ENCODE results near the gene GALNT18. TPM values are rescaled to one million over a fixed set of nuclear protein-coding genes. Genes with fewer than 3 reads are reported as not detected.

GALNT18 gene
- polyA plus RNA-seq, 1 donor (not counting 4 experiments of a cell fraction or from before 2014, with no cell fraction given) = 27.2 TPM

DNA sequence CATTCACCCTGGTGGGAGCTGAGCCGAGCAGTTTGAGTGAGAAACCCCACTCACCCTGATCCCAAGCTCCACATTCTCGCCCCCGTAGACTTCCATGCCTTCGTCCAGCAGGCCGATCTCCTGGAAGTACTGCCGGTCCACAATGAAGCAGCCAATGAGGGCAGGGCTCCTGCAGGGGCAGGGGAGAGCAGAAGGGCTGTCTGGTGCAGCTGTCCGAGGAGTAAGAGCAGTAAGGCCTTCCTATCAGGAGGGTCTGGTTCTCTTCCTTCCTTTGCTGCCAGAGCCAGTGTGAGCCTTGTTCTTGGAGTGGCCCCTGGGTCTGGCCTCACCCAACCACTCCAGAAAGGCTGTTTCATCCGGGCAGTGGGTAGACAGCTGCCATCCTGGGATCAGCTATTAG is 249.3 kb downstream of the GALNT18 start:
- peaks cover 12 to 15% of the 10 kb centered on the region in 2 experiments for H3K36me3 ChIP-seq (ENCODE audit: control insufficient read depth in 2 of 2, extremely low read depth in 1 of 2, insufficient read depth in 2 of 2, low read length in 2 of 2)
- dilution Hi-C loops (cut with MboI; ENCODE audit: extremely low pct_ligation_motif_present, low sequenced_read_pairs) = no loop called here
- no peaks in the 10 kb centered on the region for H3K9me3 ChIP-seq (ENCODE audit: control insufficient read depth, low read depth, low read length)
- TF ChIP-seq, protein P1, sequence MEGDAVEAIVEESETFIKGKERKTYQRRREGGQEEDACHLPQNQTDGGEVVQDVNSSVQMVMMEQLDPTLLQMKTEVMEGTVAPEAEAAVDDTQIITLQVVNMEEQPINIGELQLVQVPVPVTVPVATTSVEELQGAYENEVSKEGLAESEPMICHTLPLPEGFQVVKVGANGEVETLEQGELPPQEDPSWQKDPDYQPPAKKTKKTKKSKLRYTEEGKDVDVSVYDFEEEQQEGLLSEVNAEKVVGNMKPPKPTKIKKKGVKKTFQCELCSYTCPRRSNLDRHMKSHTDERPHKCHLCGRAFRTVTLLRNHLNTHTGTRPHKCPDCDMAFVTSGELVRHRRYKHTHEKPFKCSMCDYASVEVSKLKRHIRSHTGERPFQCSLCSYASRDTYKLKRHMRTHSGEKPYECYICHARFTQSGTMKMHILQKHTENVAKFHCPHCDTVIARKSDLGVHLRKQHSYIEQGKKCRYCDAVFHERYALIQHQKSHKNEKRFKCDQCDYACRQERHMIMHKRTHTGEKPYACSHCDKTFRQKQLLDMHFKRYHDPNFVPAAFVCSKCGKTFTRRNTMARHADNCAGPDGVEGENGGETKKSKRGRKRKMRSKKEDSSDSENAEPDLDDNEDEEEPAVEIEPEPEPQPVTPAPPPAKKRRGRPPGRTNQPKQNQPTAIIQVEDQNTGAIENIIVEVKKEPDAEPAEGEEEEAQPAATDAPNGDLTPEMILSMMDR (optimal IDR thresholded peaks at IDR 0.05 in 1 of 3, IDR thresholded peaks at IDR 0.05 in 1 of 3, conservative IDR thresholded peaks at IDR 0.05 in 1 of 3; ENCODE audit: extremely low read depth in 1 of 3, insufficient read depth in 2 of 3, low read length in 3 of 3) = no peak
- no peak for TF ChIP-seq EZH2 (IDR thresholded peaks at IDR 0.05; ENCODE audit: low read length)
- no peak overlapping the region for H3K9ac ChIP-seq (ENCODE audit: control insufficient read depth, extremely low read depth, insufficient read depth, low read length)
- no peak overlapping the region for H3K27ac ChIP-seq (ENCODE audit: control insufficient read depth, insufficient read depth, low read length)
- no peaks in the 10 kb centered on the region for H4K20me1 ChIP-seq (ENCODE audit: control insufficient read depth, extremely low read depth, insufficient read depth, low read length)
- H3K27me3 ChIP-seq (ENCODE audit: control insufficient read depth, extremely low read depth, insufficient read depth, low read length) = no peaks in the 10 kb centered on the region
- H3K4me1 ChIP-seq (ENCODE audit: control insufficient read depth, extremely low read depth, insufficient read depth, low read length) = no peaks in the 10 kb centered on the region
- H3K4me3 ChIP-seq (ENCODE audit: control insufficient read depth in 2 of 3, extremely low read depth in 1 of 3, insufficient read depth in 2 of 3, low read depth in 1 of 3, low read length in 3 of 3) = no peak overlapping the region
- no peaks in the 10 kb centered on the region for H3K9me1 ChIP-seq (ENCODE audit: control insufficient read depth, extremely low read depth, insufficient read depth, low read length)
- DNase-seq (ENCODE audit: low read depth, low spot score) (no peak), FAIRE-seq (no peak)
- H3K79me2 ChIP-seq (ENCODE audit: control insufficient read depth, insufficient read depth, low read length) = no peaks in the 10 kb centered on the region
- H2AFZ ChIP-seq (ENCODE audit: control insufficient read depth, low read length) = no peak overlapping the region
- no peak overlapping the region for H3K4me2 ChIP-seq (ENCODE audit: control insufficient read depth, extremely low read depth, insufficient read depth, low read depth, low read length)

DNA sequence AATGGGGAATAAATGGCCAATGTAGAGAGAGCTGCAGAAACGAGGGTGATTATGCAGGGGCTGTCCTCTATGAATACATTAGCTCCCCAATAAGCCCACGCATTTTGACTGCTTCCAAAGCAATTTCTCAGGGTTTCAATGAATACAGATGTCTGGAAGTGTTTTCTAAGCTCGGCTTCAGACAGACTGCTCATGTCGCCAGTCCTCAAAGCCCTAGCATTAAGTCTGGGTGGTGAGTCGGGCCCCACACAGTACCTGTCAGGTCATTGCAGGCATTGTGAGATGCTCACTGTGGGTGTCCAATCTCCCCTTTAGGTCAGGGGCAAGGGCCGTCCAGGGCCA is 250.9 kb downstream of the GALNT18 start:
- Histone ChIP-seq H3K4me3 (ENCODE audit: control insufficient read depth in 2 of 3, extremely low read depth in 1 of 3, insufficient read depth in 2 of 3, low read depth in 1 of 3, low read length in 3 of 3) (no peak overlapping the region), H4K20me1 (ENCODE audit: control insufficient read depth, extremely low read depth, insufficient read depth, low read length) (no peaks in the 10 kb centered on the region), H3K36me3 (ENCODE audit: control insufficient read depth in 2 of 2, extremely low read depth in 1 of 2, insufficient read depth in 2 of 2, low read length in 2 of 2) (peaks cover 12 to 15% of the 10 kb centered on the region in 2 experiments), H3K9me1 (ENCODE audit: control insufficient read depth, extremely low read depth, insufficient read depth, low read length) (no peaks in the 10 kb centered on the region), H3K79me2 (ENCODE audit: control insufficient read depth, insufficient read depth, low read length) (no peaks in the 10 kb centered on the region), H3K9ac (ENCODE audit: control insufficient read depth, extremely low read depth, insufficient read depth, low read length) (no peak overlapping the region), H3K27me3 (ENCODE audit: control insufficient read depth, extremely low read depth, insufficient read depth, low read length) (no peaks in the 10 kb centered on the region), H3K9me3 (ENCODE audit: control insufficient read depth, low read depth, low read length) (no peaks in the 10 kb centered on the region), H3K4me1 (ENCODE audit: control insufficient read depth, extremely low read depth, insufficient read depth, low read length) (no peaks in the 10 kb centered on the region), H3K27ac (ENCODE audit: control insufficient read depth, insufficient read depth, low read length) (no peak overlapping the region), H3K4me2 (ENCODE audit: control insufficient read depth, extremely low read depth, insufficient read depth, low read depth, low read length) (no peak overlapping the region), H2AFZ (ENCODE audit: control insufficient read depth, low read length) (no peak overlapping the region)
- FAIRE-seq (no peak), DNase-seq (ENCODE audit: low read depth, low spot score) (no peak)
- dilution Hi-C loops (cut with MboI; ENCODE audit: extremely low pct_ligation_motif_present, low sequenced_read_pairs) = no loop called here
- no peak for TF ChIP-seq EZH2 (IDR thresholded peaks at IDR 0.05; ENCODE audit: low read length)
- TF ChIP-seq, protein P1 (optimal IDR thresholded peaks at IDR 0.05 in 1 of 3, IDR thresholded peaks at IDR 0.05 in 1 of 3, conservative IDR thresholded peaks at IDR 0.05 in 1 of 3; ENCODE audit: extremely low read depth in 1 of 3, insufficient read depth in 2 of 3, low read length in 3 of 3) = no peak

All from keratinocyte (primary cell).